ENCODE data around the gene RPRD1B. TPM values are rescaled to one million over a fixed set of nuclear protein-coding genes. Genes with fewer than 3 reads are reported as not detected.

RPRD1B gene
- total RNA-seq, 5 donors from 2014 or later (not counting 1 experiment from before 2014, with no cell fraction given), result 38.3 to 46.6 (median 40.5) TPM

DNA sequence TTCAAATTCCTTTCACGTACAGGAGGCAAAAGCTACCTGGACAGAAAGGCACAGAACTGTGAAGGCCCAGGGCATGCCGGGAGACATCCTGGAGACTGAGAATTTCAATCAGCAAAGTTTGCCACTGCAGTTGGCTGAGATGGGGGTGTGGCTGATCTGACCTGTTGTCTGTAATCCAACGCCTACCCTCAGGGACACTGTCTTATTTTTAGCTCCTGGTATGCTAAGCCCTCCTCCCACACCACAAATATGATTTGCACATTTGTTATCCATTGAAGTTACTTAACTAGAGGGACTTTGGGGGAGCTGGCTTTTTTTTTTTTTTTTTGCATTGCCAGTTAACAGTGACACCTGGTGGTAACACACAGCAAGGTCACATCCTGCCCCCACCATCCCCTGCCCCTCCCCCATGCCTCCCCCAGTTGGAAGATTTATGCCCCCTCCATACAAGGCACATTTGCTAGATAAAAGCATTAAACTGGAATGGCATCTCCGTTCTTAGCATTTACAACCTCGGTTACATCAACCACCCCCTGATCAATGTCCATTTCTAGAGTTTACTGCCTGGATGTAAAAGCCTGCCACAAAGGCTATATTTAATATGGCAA is 40.6 kb upstream of the RPRD1B start:
- Histone ChIP-seq H3K4me3 (ENCODE audit: control insufficient read depth in 1 of 2, extremely low read depth in 1 of 2, low read length in 1 of 2) (no peak overlapping the region), H3K36me3 (ENCODE audit: control insufficient read depth in 2 of 2, extremely low read depth in 1 of 2, insufficient read depth in 1 of 2, low read length in 1 of 2) (peaks cover 19 to 54% of the 10 kb centered on the region in 2 donors), H3K4me1 (ENCODE audit: control insufficient read depth in 1 of 2, extremely low read depth in 1 of 2, insufficient read depth in 2 of 2, low read length in 2 of 2) (peaks cover 7 to 15% of the 10 kb centered on the region in 2 experiments), H3K27ac (ENCODE audit: low read length) (no peak overlapping the region), H3K9me3 (no peaks in the 10 kb centered on the region), H3K27me3 (replicated peaks in 1 of 2; ENCODE audit: control insufficient read depth in 2 of 2, extremely low read depth in 1 of 2, insufficient read depth in 2 of 2, low read length in 1 of 2) (no peaks in the 10 kb centered on the region)
- DNase-seq (peak in 13 of 35 experiments; percentile 3 to 46 (median 14)), ATAC-seq (replicated peaks in 1 of 4) (no peak)
- ChIA-PET POLR2A (no interaction called here), CTCF (interaction anchor here (0.6 to 1.3 kb wide), 16 partner anchors 9 to 1197 kb away, joined by 3 to 5 read pairs (median 3); no protein-coding TSS in a partner anchor)
- Mint-ChIP-seq H3K4me3 (no peak overlapping the region), H3K36me3 (peaks cover 68% of the 10 kb centered on the region), H3K27me3 (no peaks in the 10 kb centered on the region), H3K27ac (no peak overlapping the region), H3K9me3 (no peaks in the 10 kb centered on the region), H3K4me1 (peaks cover 13 to 23% (median 17%) of the 10 kb centered on the region in 3 donors)
- no CpG with 5 or more reads among the region's 5 CpGs for WGBS (ENCODE audit: insufficient coverage)

DNA sequence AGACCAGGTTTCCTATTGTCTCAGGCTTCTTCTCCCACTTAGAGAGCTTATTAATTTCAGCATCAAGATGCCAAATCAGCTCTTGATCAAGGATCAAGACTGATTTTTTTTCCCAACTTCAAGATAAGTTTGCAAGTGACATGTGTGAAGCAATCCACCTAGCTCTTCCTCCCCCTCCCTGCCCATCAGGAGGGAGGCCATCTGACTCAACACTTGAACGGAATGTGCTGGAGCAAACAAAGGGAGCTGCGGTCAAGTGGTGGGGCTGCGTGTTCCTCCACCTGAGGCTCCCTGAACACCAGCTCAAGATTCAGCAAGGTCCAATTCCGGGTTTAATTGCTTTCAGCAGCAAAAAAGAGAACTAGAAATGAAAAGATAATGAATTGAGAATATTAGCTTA is 39.0 kb upstream of the RPRD1B start:
- Mint-ChIP-seq H3K9me3 (no peaks in the 10 kb centered on the region), H3K4me3 (no peak overlapping the region), H3K27ac (no peak overlapping the region), H3K4me1 (peaks cover 13 to 23% (median 15%) of the 10 kb centered on the region in 3 donors), H3K36me3 (peaks cover 66% of the 10 kb centered on the region), H3K27me3 (no peaks in the 10 kb centered on the region)
- H3K27ac ChIP-seq (ENCODE audit: low read length), result no peak overlapping the region
- ATAC-seq (replicated peaks in 1 of 4) (no peak), DNase-seq (no peak)
- peaks cover 7 to 13% of the 10 kb centered on the region in 2 experiments for H3K4me1 ChIP-seq (ENCODE audit: control insufficient read depth in 1 of 2, extremely low read depth in 1 of 2, insufficient read depth in 2 of 2, low read length in 2 of 2)
- WGBS (ENCODE audit: insufficient coverage), result 95% methylated on average over 4 of the region's 4 CpGs
- ChIA-PET POLR2A (interaction anchor here in 1 of 2 donors (0.5 kb wide), 1 partner anchor 26 kb away, joined by 7 read pairs; no protein-coding TSS in a partner anchor), CTCF (interaction anchor here in 1 of 2 donors (0.7 to 1.0 kb wide), 2 partner anchors 63 to 432 kb away, joined by 3 to 6 read pairs; no protein-coding TSS in a partner anchor)
- H3K4me3 ChIP-seq (ENCODE audit: control insufficient read depth in 1 of 2, extremely low read depth in 1 of 2, low read length in 1 of 2), result no peak overlapping the region
- H3K27me3 ChIP-seq (replicated peaks in 1 of 2; ENCODE audit: control insufficient read depth in 2 of 2, extremely low read depth in 1 of 2, insufficient read depth in 2 of 2, low read length in 1 of 2), result no peaks in the 10 kb centered on the region
- H3K9me3 ChIP-seq, result no peaks in the 10 kb centered on the region
- peaks cover 26 to 57% of the 10 kb centered on the region in 2 donors for H3K36me3 ChIP-seq (ENCODE audit: control insufficient read depth in 2 of 2, extremely low read depth in 1 of 2, insufficient read depth in 1 of 2, low read length in 1 of 2)

DNA sequence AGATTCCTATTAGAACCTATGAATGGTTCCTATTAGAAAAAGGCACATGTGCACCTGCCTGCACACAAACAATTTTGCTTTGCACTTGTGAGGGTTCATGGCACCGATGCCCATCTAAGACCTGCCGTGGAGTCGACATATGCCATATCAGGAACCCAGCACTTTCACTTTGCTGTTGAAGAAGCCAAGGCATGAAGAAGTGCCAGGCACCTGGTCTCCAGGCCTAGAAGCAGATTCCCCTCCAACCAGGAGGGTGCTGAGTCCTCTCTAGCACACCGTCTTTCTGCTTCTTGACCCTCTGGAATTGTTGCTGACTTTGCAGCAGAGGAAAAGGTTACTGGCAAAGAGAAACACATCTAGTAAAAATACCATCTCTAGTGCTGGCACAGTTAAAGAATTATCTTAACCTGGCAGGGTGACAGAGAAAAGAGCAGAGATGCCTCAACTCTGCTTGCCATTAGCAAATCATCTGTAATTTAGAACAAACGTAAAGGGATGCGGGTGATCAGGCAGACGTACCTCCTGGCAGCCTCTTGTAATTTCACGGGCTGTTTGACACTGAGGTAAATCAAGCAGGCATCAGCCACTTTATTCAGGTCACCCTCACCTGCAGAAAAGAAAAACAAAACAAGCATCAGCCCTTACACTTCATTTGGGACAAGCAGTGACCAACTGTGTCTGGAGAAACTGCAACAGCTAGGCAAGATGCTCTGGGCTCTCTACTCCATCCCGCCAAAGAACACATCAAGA is 37.5 kb upstream of the RPRD1B start:
- Histone ChIP-seq H3K36me3 (ENCODE audit: control insufficient read depth in 2 of 2, extremely low read depth in 1 of 2, insufficient read depth in 1 of 2, low read length in 1 of 2) (peaks cover 26 to 71% of the 10 kb centered on the region in 2 donors), H3K4me3 (ENCODE audit: control insufficient read depth in 1 of 2, extremely low read depth in 1 of 2, low read length in 1 of 2) (no peak overlapping the region), H3K9me3 (no peaks in the 10 kb centered on the region), H3K27me3 (replicated peaks in 1 of 2; ENCODE audit: control insufficient read depth in 2 of 2, extremely low read depth in 1 of 2, insufficient read depth in 2 of 2, low read length in 1 of 2) (no peaks in the 10 kb centered on the region), H3K4me1 (ENCODE audit: control insufficient read depth in 1 of 2, extremely low read depth in 1 of 2, insufficient read depth in 2 of 2, low read length in 2 of 2) (peaks cover under 1 to 6% of the 10 kb centered on the region in 2 experiments), H3K27ac (ENCODE audit: low read length) (no peak overlapping the region)
- no peaks in the 10 kb centered on the region for H3K27me3 Mint-ChIP-seq
- no peak for DNase-seq
- no peak for ATAC-seq (replicated peaks in 1 of 4)
- H3K9me3 Mint-ChIP-seq, result no peaks in the 10 kb centered on the region
- WGBS (ENCODE audit: insufficient coverage), result 88% methylated on average over 8 of the region's 9 CpGs
- no peak overlapping the region for H3K4me3 Mint-ChIP-seq
- ChIA-PET CTCF (no interaction called here), POLR2A (no interaction called here)
- no peak overlapping the region for H3K27ac Mint-ChIP-seq
- H3K4me1 Mint-ChIP-seq, result peaks cover under 1 to 9% (median 3%) of the 10 kb centered on the region in 3 donors
- peaks cover 68% of the 10 kb centered on the region for H3K36me3 Mint-ChIP-seq

DNA sequence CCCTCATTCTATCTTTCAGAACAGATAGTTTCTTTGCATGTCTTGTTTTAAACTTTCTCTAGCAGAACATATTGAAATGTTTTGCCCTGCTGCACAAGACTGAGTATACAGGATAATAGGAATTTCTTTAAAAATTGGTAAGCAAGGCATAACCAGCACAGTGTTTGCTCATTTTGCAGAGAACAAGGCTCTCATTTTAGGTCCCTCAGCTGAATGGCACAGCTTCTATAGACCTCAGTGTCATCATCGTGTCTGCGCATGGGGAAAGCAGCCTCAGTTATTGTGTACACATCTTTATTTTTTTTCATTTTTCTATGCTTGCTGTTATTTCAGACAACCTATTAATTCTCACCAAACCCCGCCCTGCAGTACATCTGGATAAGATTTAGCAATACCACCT is 36.0 kb upstream of the RPRD1B start:
- no peaks in the 10 kb centered on the region for H3K9me3 Mint-ChIP-seq
- ATAC-seq (replicated peaks in 1 of 4), result no peak
- Histone ChIP-seq H3K9me3 (no peaks in the 10 kb centered on the region), H3K27me3 (replicated peaks in 1 of 2; ENCODE audit: control insufficient read depth in 2 of 2, extremely low read depth in 1 of 2, insufficient read depth in 2 of 2, low read length in 1 of 2) (no peaks in the 10 kb centered on the region), H3K36me3 (ENCODE audit: control insufficient read depth in 2 of 2, extremely low read depth in 1 of 2, insufficient read depth in 1 of 2, low read length in 1 of 2) (peaks cover 26 to 72% of the 10 kb centered on the region in 2 donors), H3K4me1 (ENCODE audit: control insufficient read depth in 1 of 2, extremely low read depth in 1 of 2, insufficient read depth in 2 of 2, low read length in 2 of 2) (no peaks in the 10 kb centered on the region), H3K27ac (ENCODE audit: low read length) (no peak overlapping the region), H3K4me3 (ENCODE audit: control insufficient read depth in 1 of 2, extremely low read depth in 1 of 2, low read length in 1 of 2) (no peak overlapping the region)
- WGBS (ENCODE audit: insufficient coverage), result 100% methylated on average over 1 of the region's 3 CpGs
- no peak overlapping the region for H3K27ac Mint-ChIP-seq
- ChIA-PET POLR2A (no interaction called here), CTCF (interaction anchor here in 1 of 2 donors (0.6 kb wide), 2 partner anchors 14 to 1265 kb away, joined by 3 to 4 read pairs; no protein-coding TSS in a partner anchor)
- no peaks in the 10 kb centered on the region for H3K27me3 Mint-ChIP-seq
- peaks cover 0 to 12% (median 10%) of the 10 kb centered on the region in 3 donors for H3K4me1 Mint-ChIP-seq
- peaks cover 71% of the 10 kb centered on the region for H3K36me3 Mint-ChIP-seq
- H3K4me3 Mint-ChIP-seq, result no peak overlapping the region
- no peak for DNase-seq

DNA sequence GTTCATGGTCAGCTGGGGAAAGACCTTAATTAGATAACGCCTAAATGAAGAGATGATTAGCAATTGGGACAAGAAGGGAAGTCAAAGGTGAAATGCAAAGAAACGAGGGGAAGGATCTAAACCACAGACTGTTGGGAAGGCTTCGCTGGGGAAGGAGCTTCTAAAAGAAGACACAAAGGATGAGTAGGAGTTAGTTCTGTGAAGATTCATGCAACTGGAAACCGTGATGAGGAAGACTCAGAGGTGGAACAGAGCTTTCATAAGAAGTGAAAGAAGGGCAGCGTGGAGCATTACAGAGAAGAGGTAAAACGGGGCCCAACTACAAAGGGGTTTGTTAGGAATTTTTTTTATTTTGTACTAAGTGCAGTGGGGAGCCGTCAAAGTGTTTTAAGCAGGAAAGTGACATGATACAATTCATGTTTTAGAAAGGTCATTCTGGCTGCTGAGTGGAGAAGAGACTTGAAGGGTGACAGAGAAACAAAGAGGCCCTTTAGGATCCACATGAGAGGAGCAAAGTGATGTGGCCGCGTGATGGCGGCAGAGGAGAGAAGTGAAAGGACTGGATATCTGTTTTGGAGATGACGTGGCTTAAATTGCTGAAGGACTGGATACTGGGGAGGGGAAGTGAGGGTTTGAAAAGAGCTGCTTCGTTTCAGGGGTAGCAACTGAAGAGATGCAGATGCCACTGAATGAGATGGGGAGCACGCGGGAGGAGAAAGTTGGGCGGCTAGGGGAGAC is 33.9 kb upstream of the RPRD1B start:
- H3K9me3 ChIP-seq, result no peaks in the 10 kb centered on the region
- no peak overlapping the region for H3K4me3 ChIP-seq (ENCODE audit: control insufficient read depth in 1 of 2, extremely low read depth in 1 of 2, low read length in 1 of 2)
- no peaks in the 10 kb centered on the region for H3K27me3 Mint-ChIP-seq
- no peaks in the 10 kb centered on the region for H3K9me3 Mint-ChIP-seq
- H3K36me3 Mint-ChIP-seq, result peaks cover 71% of the 10 kb centered on the region
- WGBS (ENCODE audit: insufficient coverage), result 83% methylated on average over 14 of the region's 15 CpGs
- no peak overlapping the region for H3K27ac ChIP-seq (ENCODE audit: low read length)
- ChIA-PET CTCF (interaction anchor here in 1 of 2 donors (0.7 kb wide), 1 partner anchor 11 kb away, joined by 3 read pairs; no protein-coding TSS in a partner anchor), POLR2A (no interaction called here)
- DNase-seq, result no peak
- H3K27ac Mint-ChIP-seq, result peak overlapping the region; percentile 4
- H3K4me3 Mint-ChIP-seq, result no peak overlapping the region
- no peaks in the 10 kb centered on the region for H3K27me3 ChIP-seq (replicated peaks in 1 of 2; ENCODE audit: control insufficient read depth in 2 of 2, extremely low read depth in 1 of 2, insufficient read depth in 2 of 2, low read length in 1 of 2)
- peaks cover 6 to 13% (median 11%) of the 10 kb centered on the region in 3 donors for H3K4me1 Mint-ChIP-seq
- peaks cover 23 to 88% of the 10 kb centered on the region in 2 donors for H3K36me3 ChIP-seq (ENCODE audit: control insufficient read depth in 2 of 2, extremely low read depth in 1 of 2, insufficient read depth in 1 of 2, low read length in 1 of 2)
- no peaks in the 10 kb centered on the region for H3K4me1 ChIP-seq (ENCODE audit: control insufficient read depth in 1 of 2, extremely low read depth in 1 of 2, insufficient read depth in 2 of 2, low read length in 2 of 2)
- no peak for ATAC-seq (replicated peaks in 1 of 4)

DNA sequence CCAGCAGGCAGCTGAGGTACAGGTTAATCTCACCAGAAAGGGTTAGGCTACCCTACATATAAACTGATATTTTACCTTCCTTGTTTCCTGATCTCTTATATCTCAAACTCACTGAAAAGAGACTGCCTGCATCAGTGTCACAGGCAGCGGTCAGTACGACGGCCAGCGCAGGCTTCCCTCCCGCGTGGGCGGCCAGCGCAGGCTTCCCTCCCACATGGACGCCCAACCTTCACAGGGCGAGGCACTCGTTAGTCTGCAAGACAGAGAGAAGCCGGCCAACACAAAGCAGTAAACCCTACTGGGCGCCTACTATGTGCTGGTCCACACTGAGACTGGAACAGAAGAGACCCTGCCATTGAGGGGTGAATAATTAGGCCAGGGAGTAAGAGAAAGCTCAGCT is 33.3 kb upstream of the RPRD1B start:
- Mint-ChIP-seq H3K36me3 (peaks cover 71% of the 10 kb centered on the region), H3K4me3 (no peak overlapping the region), H3K27me3 (no peaks in the 10 kb centered on the region), H3K9me3 (no peaks in the 10 kb centered on the region), H3K4me1 (peaks cover 6 to 13% (median 11%) of the 10 kb centered on the region in 3 donors), H3K27ac (no peak overlapping the region)
- 92% methylated on average over 12 of the region's 13 CpGs for WGBS (ENCODE audit: insufficient coverage)
- Histone ChIP-seq H3K27ac (ENCODE audit: low read length) (no peak overlapping the region), H3K27me3 (replicated peaks in 1 of 2; ENCODE audit: control insufficient read depth in 2 of 2, extremely low read depth in 1 of 2, insufficient read depth in 2 of 2, low read length in 1 of 2) (no peaks in the 10 kb centered on the region), H3K36me3 (ENCODE audit: control insufficient read depth in 2 of 2, extremely low read depth in 1 of 2, insufficient read depth in 1 of 2, low read length in 1 of 2) (peaks cover 23 to 85% of the 10 kb centered on the region in 2 donors), H3K4me1 (ENCODE audit: control insufficient read depth in 1 of 2, extremely low read depth in 1 of 2, insufficient read depth in 2 of 2, low read length in 2 of 2) (no peaks in the 10 kb centered on the region), H3K9me3 (no peaks in the 10 kb centered on the region), H3K4me3 (ENCODE audit: control insufficient read depth in 1 of 2, extremely low read depth in 1 of 2, low read length in 1 of 2) (no peak overlapping the region)
- ChIA-PET POLR2A (no interaction called here), CTCF (no interaction called here)
- no peak for DNase-seq
- ATAC-seq (replicated peaks in 1 of 4), result no peak
